Loucy (cell line): ENCODE measurements around the gene TUFT1.

Experiments
- H2AFZ ChIP-seq: fragments of 200-600 bp; sonication (generic); 2 replicates; pipeline ENCODE4 v1.6.0; 2016; ENCODE audit warnings: antibody characterized with exemption, mild to moderate bottlenecking, low read length, moderate library complexity
- H3F3A ChIP-seq: fragments of 200-600 bp; 2 replicates; pipeline ENCODE4 v1.6.0; 2016; ENCODE audit warnings: antibody characterized with exemption, low read depth, mild to moderate bottlenecking
- H3K27me3 ChIP-seq: fragments of 200-600 bp; sonication (generic); 2 replicates; pipeline ENCODE4 v1.6.1; 2014; ENCODE audit warnings: low read length, mild to moderate bottlenecking; ENCODE audit not compliant: insufficient read depth, poor library complexity, severe bottlenecking
- H3K36me3 ChIP-seq: fragments of 200-600 bp; sonication (generic); 2 replicates; pipeline ENCODE4 v1.6.1; 2016; ENCODE audit warnings: low read length; ENCODE audit not compliant: insufficient read depth
- H3K4me1 ChIP-seq: fragments of 200-600 bp; sonication (generic); 2 replicates; pipeline ENCODE4 v1.5.1; 2014; ENCODE audit warnings: low read length, mild to moderate bottlenecking; ENCODE audit not compliant: insufficient read depth, poor library complexity, severe bottlenecking
- H3K4me2 ChIP-seq: fragments of 200-600 bp; sonication (generic); 2 replicates; pipeline ENCODE4 v1.6.0; 2014; ENCODE audit warnings: antibody characterized with exemption, low read length, low read depth, mild to moderate bottlenecking; ENCODE audit not compliant: poor library complexity, severe bottlenecking
- H3K4me3 ChIP-seq: fragments of 200-600 bp; sonication (generic); 2 replicates; pipeline ENCODE4 v1.5.1; 2014; ENCODE audit warnings: low read length, mild to moderate bottlenecking, mixed read lengths; ENCODE audit not compliant: poor library complexity, severe bottlenecking
- H3K79me2 ChIP-seq: fragments of 200-600 bp; sonication (generic); 2 replicates; pipeline ENCODE4 v1.6.1; 2014; ENCODE audit warnings: low read length; ENCODE audit not compliant: insufficient read depth
- H3K9ac ChIP-seq: fragments of 200-600 bp; sonication (generic); 2 replicates; pipeline ENCODE4 v1.6.0; 2014; ENCODE audit warnings: mild to moderate bottlenecking, low read depth, low read length, moderate library complexity; ENCODE audit not compliant: poor library complexity, severe bottlenecking
- H3K9me2 ChIP-seq: fragments of 200-600 bp; sonication (generic); replicated peaks from 2 replicates; pipeline ENCODE4 v1.6.1; 2016; ENCODE audit warnings: low read depth, low read length, mixed read lengths
- H3K9me3 ChIP-seq: fragments of 200-600 bp; sonication (generic); 2 replicates; pipeline ENCODE4 v1.6.1; 2014; ENCODE audit warnings: mild to moderate bottlenecking, antibody characterized with exemption, low read length, low read depth; ENCODE audit not compliant: insufficient read depth
- H4K20me1 ChIP-seq: fragments of 200-600 bp; sonication (generic); 2 replicates; pipeline ENCODE4 v1.6.0; 2014; ENCODE audit warnings: antibody characterized with exemption, low read length, mild to moderate bottlenecking; ENCODE audit not compliant: insufficient read depth, poor library complexity, severe bottlenecking
- EZH2phosphoT487 ChIP-seq: fragments of 200-600 bp; IDR thresholded peaks from 2 replicates; pipeline ENCODE4 v1.6.1; 2018; ENCODE audit warnings: antibody characterized with exemption, mild to moderate bottlenecking, moderate library complexity, borderline replicate concordance
- TF ChIP-seq, protein P1 (sequence below): fragments of 200-600 bp; sonication (generic); conservative IDR thresholded peaks from 2 replicates; pipeline ENCODE4 v1.5.1; 2014; ENCODE audit warnings: mild to moderate bottlenecking, antibody characterized with exemption, low read length

TUFT1 gene

GRCh38 chr1:151590961-151591360, 50.9 kb downstream of the TUFT1 start:
- Histone ChIP-seq H3K36me3 (no peaks in the 10 kb centered on the region), H3K4me1 (peaks cover 5% of the 10 kb centered on the region), H3F3A (no peaks in the 10 kb centered on the region), H3K79me2 (no peaks in the 10 kb centered on the region), H4K20me1 (no peaks in the 10 kb centered on the region), H3K9ac (no peak overlapping the region), H2AFZ (no peak overlapping the region), H3K27me3 (no peaks in the 10 kb centered on the region), H3K9me3 (no peaks in the 10 kb centered on the region), H3K9me2 (no peaks in the 10 kb centered on the region), H3K4me2 (no peak overlapping the region), H3K4me3 (no peak overlapping the region)
- TF ChIP-seq, protein P1, sequence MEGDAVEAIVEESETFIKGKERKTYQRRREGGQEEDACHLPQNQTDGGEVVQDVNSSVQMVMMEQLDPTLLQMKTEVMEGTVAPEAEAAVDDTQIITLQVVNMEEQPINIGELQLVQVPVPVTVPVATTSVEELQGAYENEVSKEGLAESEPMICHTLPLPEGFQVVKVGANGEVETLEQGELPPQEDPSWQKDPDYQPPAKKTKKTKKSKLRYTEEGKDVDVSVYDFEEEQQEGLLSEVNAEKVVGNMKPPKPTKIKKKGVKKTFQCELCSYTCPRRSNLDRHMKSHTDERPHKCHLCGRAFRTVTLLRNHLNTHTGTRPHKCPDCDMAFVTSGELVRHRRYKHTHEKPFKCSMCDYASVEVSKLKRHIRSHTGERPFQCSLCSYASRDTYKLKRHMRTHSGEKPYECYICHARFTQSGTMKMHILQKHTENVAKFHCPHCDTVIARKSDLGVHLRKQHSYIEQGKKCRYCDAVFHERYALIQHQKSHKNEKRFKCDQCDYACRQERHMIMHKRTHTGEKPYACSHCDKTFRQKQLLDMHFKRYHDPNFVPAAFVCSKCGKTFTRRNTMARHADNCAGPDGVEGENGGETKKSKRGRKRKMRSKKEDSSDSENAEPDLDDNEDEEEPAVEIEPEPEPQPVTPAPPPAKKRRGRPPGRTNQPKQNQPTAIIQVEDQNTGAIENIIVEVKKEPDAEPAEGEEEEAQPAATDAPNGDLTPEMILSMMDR: no peak
- no peak for TF ChIP-seq EZH2phosphoT487

- peaks cover 5% of the 10 kb centered on the region for H3K4me1 ChIP-seq
- peak overlapping the region; percentile 58 for H3K9ac ChIP-seq
- no peaks in the 10 kb centered on the region for H3K79me2 ChIP-seq
- no peaks in the 10 kb centered on the region for H4K20me1 ChIP-seq
- H3K4me2 ChIP-seq: peak overlapping the region; percentile 93
- TF ChIP-seq, protein P1: no peak
- no peak for TF ChIP-seq EZH2phosphoT487
- H3F3A ChIP-seq: no peaks in the 10 kb centered on the region
- no peaks in the 10 kb centered on the region for H3K36me3 ChIP-seq
- H3K9me3 ChIP-seq: no peaks in the 10 kb centered on the region
- peak overlapping the region; percentile 98 for H2AFZ ChIP-seq
- H3K9me2 ChIP-seq: no peaks in the 10 kb centered on the region
- no peaks in the 10 kb centered on the region for H3K27me3 ChIP-seq
- H3K4me3 ChIP-seq: peak overlapping the region; percentile 70
Observed at GRCh38 chr1:151593730-151594129, 53.6 kb downstream of the TUFT1 start.

GRCh38 chr1:151594143-151594625, 54.1 kb downstream of the TUFT1 start:
- H3K79me2 ChIP-seq: no peaks in the 10 kb centered on the region
- H3K27me3 ChIP-seq: no peaks in the 10 kb centered on the region
- H3K4me1 ChIP-seq: peaks cover 5% of the 10 kb centered on the region
- no peaks in the 10 kb centered on the region for H3F3A ChIP-seq
- H3K4me2 ChIP-seq: peak overlapping the region; percentile 93
- no peak for TF ChIP-seq EZH2phosphoT487
- TF ChIP-seq, protein P1: peak; percentile 98
- H2AFZ ChIP-seq: peak overlapping the region; percentile 98
- H3K9me2 ChIP-seq: no peaks in the 10 kb centered on the region
- no peaks in the 10 kb centered on the region for H4K20me1 ChIP-seq
- peak overlapping the region; percentile 70 for H3K4me3 ChIP-seq
- H3K9ac ChIP-seq: peak overlapping the region; percentile 58
- H3K36me3 ChIP-seq: no peaks in the 10 kb centered on the region
- no peaks in the 10 kb centered on the region for H3K9me3 ChIP-seq
